K562 (cell line): Measurements from ENCODE around the gene FGF12. TPM values are rescaled to one million over a fixed set of nuclear protein-coding genes. Genes with fewer than 3 reads are reported as not detected.

Experiments used
- ATAC-seq: fragments of 200-7000 bp; cut with Tn5 transposase; 3 replicates; pipeline ENCODE4 v1.9.1; 2020; ENCODE audit warnings: moderate library complexity
- BruUV-seq: library from RNA; stranded (reverse); fragments of 400-500 nt; replicated peaks from 2 replicates; lab custom pipeline; 2021; lab: Mats Ljungman, UMichigan
- CTCF ChIA-PET: fragments of 300-600 bp; formaldehyde crosslinking; extraction: SDS; loops from one replicate; lab custom pipeline; 2021; ENCODE audit warnings: low intra/inter-chr PET ratio; lab: Yijun Ruan, JAX
- POLR2A ChIA-PET: fragments of 300-600, 350-650 bp; sonication (Branson Sonifier 250); formaldehyde crosslinking; extraction: SDS; loops from one replicate; lab custom pipeline; 2021; ENCODE audit warnings: antibody characterized with exemption, inconsistent platforms; lab: Yijun Ruan, JAX
- DNase-seq, 4 experiments: peaks; one replicate each; pipeline versions ENCODE4 v3.0.0 to v3.0.0-alpha.2; 2011 to 2018; ENCODE audit warnings: low spot score in 3 of 4, mixed read lengths in 3 of 4; ENCODE audit errors: extremely low read depth in 1 of 4
- FAIRE-seq: peaks from 2 replicates; lab custom pipeline; 2011; peaks lifted over from hg19 to GRCh38; lab: Jason Lieb, UNC
- H2AFZ ChIP-seq: 2 replicates; pipeline ENCODE4 v1.6.0; 2011; ENCODE audit warnings: low read depth, low read length, control low read depth, inconsistent platforms
- H3K27ac ChIP-seq: fragments of 200-600 bp; 3 replicates; pipeline ENCODE4 v1.8.0; 2011; ENCODE audit warnings: low read depth, mild to moderate bottlenecking, control low read depth, inconsistent platforms, low read length, moderate library complexity, mixed read lengths; ENCODE audit errors: extremely low read depth
- H3K27me3 ChIP-seq, 2 experiments: fragments of 300-600 bp in 1 of 2; 2 replicates in 1 of 2; 3 replicates in 1 of 2; pipeline versions ENCODE4 v1.6.0 to v1.8.0; 2011; ENCODE audit warnings: inconsistent platforms in 2 of 2, low read length in 2 of 2, mild to moderate bottlenecking in 1 of 2, mixed read lengths in 1 of 2, moderate library complexity in 1 of 2; ENCODE audit not compliant: control insufficient read depth in 2 of 2, insufficient read depth in 2 of 2
- H3K36me3 ChIP-seq: fragments of 300-600 bp; 3 replicates; pipeline ENCODE4 v1.8.0; 2011; ENCODE audit warnings: mild to moderate bottlenecking, low read length, inconsistent platforms; ENCODE audit not compliant: control insufficient read depth, insufficient read depth
- H3K4me1 ChIP-seq, 2 experiments: fragments of 200-600 bp in 1 of 2; replicated peaks in 1 of 2; 2 replicates in 1 of 2; 3 replicates in 1 of 2; pipeline versions ENCODE4 v1.5.1 to v1.8.0; 2011; ENCODE audit warnings: inconsistent platforms in 2 of 2, low read length in 2 of 2, mild to moderate bottlenecking in 1 of 2, mixed read lengths in 1 of 2, moderate library complexity in 1 of 2; ENCODE audit not compliant: control insufficient read depth in 2 of 2, insufficient read depth in 2 of 2
- H3K4me2 ChIP-seq: 2 replicates; pipeline ENCODE4 v1.6.1; 2011; ENCODE audit warnings: low read length, control low read depth, inconsistent platforms, mixed read lengths; ENCODE audit not compliant: insufficient read depth
- H3K4me3 ChIP-seq: fragments of 200-600 bp; sonication (generic), shearing (Covaris generic); 2 replicates; pipeline ENCODE4 v1.5.1; 2016; ENCODE audit warnings: control low read depth, inconsistent platforms
- H3K79me2 ChIP-seq: fragments of 200-600 bp; 3 replicates; pipeline ENCODE4 v1.8.0; 2011; ENCODE audit warnings: low read length, inconsistent platforms; ENCODE audit not compliant: control insufficient read depth, insufficient read depth
- H3K9ac ChIP-seq, 2 experiments: 2 replicates each; pipeline versions ENCODE4 v1.6.0 to v1.6.1; 2011; ENCODE audit warnings: low read depth in 2 of 2, low read length in 2 of 2, control low read depth in 1 of 2, inconsistent platforms in 1 of 2, mild to moderate bottlenecking in 1 of 2, mixed read lengths in 1 of 2; ENCODE audit not compliant: insufficient read depth in 1 of 2
- H3K9me1 ChIP-seq: one replicate; pipeline ENCODE4 v1.6.0; 2011; ENCODE audit warnings: inconsistent platforms, mild to moderate bottlenecking, low read length, moderate library complexity; ENCODE audit not compliant: control insufficient read depth, insufficient read depth
- H3K9me3 ChIP-seq: replicated peaks from 2 replicates; pipeline ENCODE4 v1.5.1; 2011; ENCODE audit warnings: low read depth, low read length, inconsistent platforms; ENCODE audit not compliant: control insufficient read depth, insufficient read depth
- H4K20me1 ChIP-seq: replicated peaks from 2 replicates; pipeline ENCODE4 v1.6.1; 2011; ENCODE audit warnings: low read length, inconsistent platforms, mixed read lengths; ENCODE audit not compliant: control insufficient read depth, insufficient read depth
- CBX1 ChIP-seq: sonication (generic); IDR thresholded peaks from 2 replicates; pipeline ENCODE4 v1.6.1; 2016; ENCODE audit warnings: antibody characterized with exemption, low read depth, mild to moderate bottlenecking
- KLF13 ChIP-seq: fragments of 450-650 bp; IDR thresholded peaks from 2 replicates; pipeline ENCODE4 v1.6.1; 2016; ENCODE audit warnings: missing genetic modification characterization, low read depth, mild to moderate bottlenecking, missing compliant biosample characterization, moderate library complexity, borderline replicate concordance
- NFIX ChIP-seq: fragments of 250-450 bp; sonication (Bioruptor Pico); IDR thresholded peaks from 2 replicates; pipeline ENCODE4 v1.4.0; 2020; ENCODE audit warnings: low read depth, mild to moderate bottlenecking, moderate library complexity
- OTX1 ChIP-seq: fragments of 450-650 bp; formaldehyde crosslinking; IDR thresholded peaks from 2 replicates; pipeline ENCODE4 v1.4.0; 2022; ENCODE audit warnings: mild to moderate bottlenecking
- PHF8 ChIP-seq: fragments of 200-600 bp; sonication (generic); IDR thresholded peaks from 2 replicates; pipeline ENCODE4 v1.6.1; 2012; ENCODE audit warnings: mixed run types, mild to moderate bottlenecking, inconsistent platforms, low read length, moderate library complexity, borderline replicate concordance
- POLR2A ChIP-seq: fragments of 450-650 bp; conservative IDR thresholded peaks from 2 replicates; pipeline ENCODE4 v1.6.1; 2016
- RAD21 ChIP-seq, 2 experiments: fragments of 250-450 bp in 1 of 2; fragments of 450-650 bp in 1 of 2; sonication (Bioruptor Pico) in 1 of 2; formaldehyde crosslinking in 1 of 2; IDR thresholded peaks in 1 of 2; conservative IDR thresholded peaks in 1 of 2; 2 replicates each; pipeline versions ENCODE4 v1.4.0 to v1.8.0; 2020 to 2022; ENCODE audit warnings: mild to moderate bottlenecking in 2 of 2, moderate library complexity in 1 of 2
- RBM15 ChIP-seq: fragments of 200-400 bp; formaldehyde crosslinking; IDR thresholded peaks from 2 replicates; pipeline ENCODE4 v1.6.1; 2018; ENCODE audit warnings: mild to moderate bottlenecking, low read length, moderate library complexity; ENCODE audit not compliant: insufficient read depth
- SETDB1 ChIP-seq: IDR thresholded peaks from one replicate; pipeline ENCODE4 v1.6.1; 2012; ENCODE audit warnings: low read length, control low read depth, inconsistent platforms
- SMAD4 ChIP-seq: fragments of 250-450 bp; sonication (Bioruptor Pico); conservative IDR thresholded peaks from 2 replicates; pipeline ENCODE4 v1.8.0; 2021; ENCODE audit warnings: inconsistent platforms, mild to moderate bottlenecking, moderate library complexity
- SNIP1 ChIP-seq: fragments of 450-650 bp; IDR thresholded peaks from 2 replicates; pipeline ENCODE4 v1.7.1; 2017; ENCODE audit warnings: low read depth, mild to moderate bottlenecking
- SP2 ChIP-seq: IDR thresholded peaks from 2 replicates; pipeline ENCODE4 v1.6.1; 2011; ENCODE audit warnings: mild to moderate bottlenecking, low read depth, low read length, moderate library complexity; ENCODE audit not compliant: poor library complexity, severe bottlenecking; ENCODE audit errors: extremely low read depth
- ZNF124 ChIP-seq: sonication (generic); formaldehyde crosslinking; IDR thresholded peaks from 2 replicates; pipeline ENCODE4 v1.8.1; 2022; ENCODE audit warnings: missing genetic modification reagents
- ZNF134 ChIP-seq: fragments of 250-450 bp; sonication (Bioruptor Pico); conservative IDR thresholded peaks from 2 replicates; pipeline ENCODE4 v1.4.0; 2020
- ZNF324 ChIP-seq: fragments of 250-450 bp; sonication (Bioruptor Pico); IDR thresholded peaks from 2 replicates; pipeline ENCODE4 v1.4.0; 2020; ENCODE audit warnings: mild to moderate bottlenecking
- ZNF76 ChIP-seq: fragments of 250-450 bp; sonication (Bioruptor Pico); IDR thresholded peaks from 2 replicates; pipeline ENCODE4 v1.4.0; 2020; ENCODE audit warnings: mild to moderate bottlenecking, moderate library complexity, borderline replicate concordance
- in situ Hi-C: fragments of 300-500 bp; cut with MboI; formaldehyde crosslinking; loops from 4 replicates; pipeline ENCODE4 v1.15.0; 2018; ENCODE audit warnings: inconsistent platforms, mixed read lengths
- intact Hi-C: fragments of 100-400 bp; cut with micrococcal nuclease; formaldehyde crosslinking; loops from 2 replicates; pipeline ENCODE4 v1.14.2; 2022
- polyA plus RNA-seq, 8 experiments: library from polyadenylated mRNA; depleted of rRNA in 4 of 8; stranded (reverse) in 5 of 8; unstranded in 3 of 8; fragments of >200 nt; fragmentation: Nextera tagmentation in 2 of 8; fragmentation: Illumina TruSeq in 1 of 8; extraction: Ambion mirVana in 2 of 8; extraction: Trizol in 1 of 8; gene quantifications; 2 replicates each; pipeline versions ENCODE4 v1.2.1 to v1.2.3, GENCODE V29; 2011 to 2014; ENCODE audit warnings: inconsistent platforms in 1 of 8, missing spikeins in 1 of 8
- total RNA-seq, 7 experiments: library from RNA; depleted of rRNA in 6 of 7; stranded (reverse); fragments of >200 nt in 6 of 7; fragmentation: Illumina TruSeq in 2 of 7; extraction: Trizol in 2 of 7; gene quantifications; 2 replicates each; pipeline versions ENCODE4 v1.2.1 to v1.2.3, GENCODE V29; 2011 to 2021; ENCODE audit warnings: low replicate concordance in 1 of 7
- TF ChIP-seq, protein P1 (sequence below), 2 experiments: fragments of 450-650 bp in 1 of 2; sonication (generic) in 1 of 2; formaldehyde crosslinking in 1 of 2; IDR thresholded peaks in 1 of 2; conservative IDR thresholded peaks in 1 of 2; 2 replicates each; pipeline versions ENCODE4 v1.6.1 to v1.8.1; 2016 to 2023; ENCODE audit warnings: mild to moderate bottlenecking in 2 of 2, moderate library complexity in 2 of 2, inconsistent platforms in 1 of 2, missing genetic modification reagents in 1 of 2

The FGF12 gene
- total and polyA plus RNA-seq, 9 of the 15 experiments (the other 6 are each of a cell fraction or from before 2014, with no cell fraction given) = not detected

DNA sequence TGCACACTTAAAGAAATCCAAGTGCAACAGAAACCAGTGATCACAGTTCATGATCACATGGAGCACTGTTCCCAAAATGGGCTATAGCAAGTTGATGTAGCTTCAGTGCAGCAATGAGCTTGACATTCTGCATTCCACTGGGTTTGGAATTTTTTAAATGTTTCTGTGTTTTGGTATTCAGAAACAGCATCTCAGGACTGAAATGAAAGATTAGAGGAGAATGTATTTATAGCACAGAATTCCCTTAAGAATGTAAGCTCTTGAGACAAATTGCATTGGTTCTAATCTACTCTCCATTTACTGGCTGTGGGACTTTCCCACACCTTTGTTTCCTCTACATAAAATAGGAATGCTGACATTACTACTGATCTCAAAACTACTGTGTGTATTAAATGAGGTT is 162.7 kb downstream of the FGF12 start (continued):
- TF ChIP-seq RBM15 = no peak
- TF ChIP-seq SNIP1 = no peak
- TF ChIP-seq ZNF324 (CRISPR knock-in tag) = no peak
- no peak for TF ChIP-seq ZNF124
- TF ChIP-seq, protein P1, sequence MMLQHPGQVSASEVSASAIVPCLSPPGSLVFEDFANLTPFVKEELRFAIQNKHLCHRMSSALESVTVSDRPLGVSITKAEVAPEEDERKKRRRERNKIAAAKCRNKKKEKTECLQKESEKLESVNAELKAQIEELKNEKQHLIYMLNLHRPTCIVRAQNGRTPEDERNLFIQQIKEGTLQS (IDR thresholded peaks at IDR 0.05) = no peak
- TF ChIP-seq, protein P1 (CRISPR knock-in tag; conservative IDR thresholded peaks at IDR 0.05) = no peak

DNA sequence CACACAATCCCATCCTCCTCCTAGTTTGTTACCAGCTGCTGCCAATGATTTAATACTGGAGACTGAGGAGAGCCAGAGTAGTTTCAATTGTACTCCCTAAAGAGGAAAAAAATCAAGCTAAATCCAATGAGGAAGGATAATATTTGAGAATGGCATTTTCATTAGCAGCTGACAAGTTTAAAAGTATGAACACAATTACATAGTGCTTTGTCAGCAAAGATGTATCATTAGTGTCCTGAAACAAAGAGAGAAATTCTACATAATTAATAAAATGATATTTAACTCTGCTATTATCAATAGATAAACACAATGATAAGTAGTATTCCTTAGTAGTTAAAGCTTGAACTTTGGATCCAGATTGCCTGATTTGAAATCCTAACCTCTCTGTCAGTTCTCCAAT is 163.9 kb downstream of the FGF12 start:
- TF ChIP-seq OTX1 (CRISPR knock-in tag) = no peak
- no peak for TF ChIP-seq POLR2A
- no peak for TF ChIP-seq ZNF76
- TF ChIP-seq KLF13 (tag) = no peak
- no peak for TF ChIP-seq CBX1
- no peak for TF ChIP-seq RAD21 (CRISPR knock-in tag; conservative IDR thresholded peaks at IDR 0.05 in 1 of 2, IDR thresholded peaks at IDR 0.05 in 1 of 2)
- no peak for TF ChIP-seq SMAD4 (CRISPR knock-in tag)
- no peak for TF ChIP-seq NFIX (CRISPR knock-in tag)
- TF ChIP-seq SETDB1 = no peak
- TF ChIP-seq ZNF134 = no peak
- no peak for TF ChIP-seq PHF8
- TF ChIP-seq SP2 = no peak
- Histone ChIP-seq H3K27me3 (no peaks in the 10 kb centered on the region), H3K27ac (no peak overlapping the region), H3K79me2 (no peaks in the 10 kb centered on the region), H3K36me3 (no peaks in the 10 kb centered on the region), H2AFZ (no peak overlapping the region), H3K4me1 (no peaks in the 10 kb centered on the region), H3K9me1 (no peaks in the 10 kb centered on the region), H4K20me1 (no peaks in the 10 kb centered on the region), H3K9ac (no peak overlapping the region), H3K4me2 (no peak overlapping the region), H3K4me3 (no peak overlapping the region), H3K9me3 (no peaks in the 10 kb centered on the region)
- ChIA-PET POLR2A (no interaction called here), CTCF (interaction anchor here (0.6 kb wide), 1 partner anchor 871 kb away, joined by 3 read pairs; no protein-coding TSS in a partner anchor)
- DNase-seq (no peak), FAIRE-seq (no peak), ATAC-seq (no peak)
- no TSS peak for BruUV-seq
- intact Hi-C loops = no loop called here
- in situ Hi-C loops = loop anchor here (10.0 to 25.0 kb wide), 2 partner anchors 241 to 999 kb away; partner anchors contain the start of gene ATP13A4
